Gastroesophageal sphincter (tissue), 4 donors: ENCODE results near the gene LBX1. TPM values are rescaled to one million over a fixed set of nuclear protein-coding genes. Genes with fewer than 3 reads are reported as not detected.

Source experiments
- ATAC-seq: fragments of 150-250 bp; one replicate; pipeline ENCODE4 v1.9.1; 2016; ENCODE audit warnings: mild to moderate bottlenecking, moderate library complexity
- H3K27ac ChIP-seq, 4 donors: fragments of 200-600 bp; sonication (generic) in 3 of 4; 1 replicate in 3 of 4; 2 replicates in 1 of 4; pipeline ENCODE4 v1.5.1; 2016 to 2019
- H3K27me3 ChIP-seq: fragments of 200-600 bp; sonication (generic); one replicate; pipeline ENCODE4 v1.5.1; 2019
- H3K36me3 ChIP-seq, 2 donors: fragments of 200-600 bp; sonication (generic); one replicate each; pipeline ENCODE4 v1.5.1; 2019; ENCODE audit warnings: control low read depth in 1 of 2
- H3K4me1 ChIP-seq, 3 donors: fragments of 200-600 bp; sonication (generic); 1 replicate in 2 of 3; 2 replicates in 1 of 3; pipeline ENCODE4 v1.5.1; 2016 to 2019; ENCODE audit warnings: control low read depth in 2 of 3
- H3K4me3 ChIP-seq, 2 donors: fragments of 200-600 bp; sonication (generic); one replicate each; pipeline ENCODE4 v1.5.1; 2019; ENCODE audit warnings: mild to moderate bottlenecking in 1 of 2, moderate library complexity in 1 of 2
- H3K9me3 ChIP-seq, 3 donors: fragments of 200-600 bp; sonication (generic); one replicate each; pipeline ENCODE4 v1.5.1; 2017 to 2019; ENCODE audit warnings: control low read depth in 2 of 3
- EP300 ChIP-seq: sonication (generic); formaldehyde crosslinking; IDR thresholded peaks from one replicate; pipeline ENCODE4 v1.6.1; 2017; ENCODE audit warnings: antibody characterized with exemption, mild to moderate bottlenecking
- POLR2A ChIP-seq, 2 donors: fragments of 450-650 bp; IDR thresholded peaks; one replicate each; pipeline ENCODE4 v1.6.1; 2017; ENCODE audit warnings: antibody characterized with exemption in 2 of 2, mild to moderate bottlenecking in 2 of 2, moderate library complexity in 1 of 2
- POLR2AphosphoS5 ChIP-seq: sonication (generic); formaldehyde crosslinking; IDR thresholded peaks from one replicate; pipeline ENCODE4 v1.6.1; 2017; ENCODE audit warnings: antibody characterized with exemption
- WGBS, 2 donors: methylation state at CpG; one replicate each; pipeline ENCODE4 v1.1.5; 2018; ENCODE audit warnings: low coverage in 1 of 2; 5-methylcytosine and 5-hydroxymethylcytosine counted together
- total RNA-seq, 4 donors: library from RNA; depleted of rRNA; stranded (reverse); fragments of >200 nt; gene quantifications; one replicate each; pipeline ENCODE4 v1.1.0, GENCODE V29; 2016
- TF ChIP-seq, protein P1 (sequence below), 4 experiments: fragments of 200-600 bp in 2 of 4; fragments of 450-650 bp in 2 of 4; sonication (generic) in 1 of 4; IDR thresholded peaks; one replicate each; pipeline ENCODE4 v1.5.1; 2017 to 2019; ENCODE audit warnings: antibody characterized with exemption in 4 of 4, mild to moderate bottlenecking in 2 of 4, moderate library complexity in 2 of 4

The LBX1 gene
- total RNA-seq, 4 donors from 2014 or later = not detected

DNA sequence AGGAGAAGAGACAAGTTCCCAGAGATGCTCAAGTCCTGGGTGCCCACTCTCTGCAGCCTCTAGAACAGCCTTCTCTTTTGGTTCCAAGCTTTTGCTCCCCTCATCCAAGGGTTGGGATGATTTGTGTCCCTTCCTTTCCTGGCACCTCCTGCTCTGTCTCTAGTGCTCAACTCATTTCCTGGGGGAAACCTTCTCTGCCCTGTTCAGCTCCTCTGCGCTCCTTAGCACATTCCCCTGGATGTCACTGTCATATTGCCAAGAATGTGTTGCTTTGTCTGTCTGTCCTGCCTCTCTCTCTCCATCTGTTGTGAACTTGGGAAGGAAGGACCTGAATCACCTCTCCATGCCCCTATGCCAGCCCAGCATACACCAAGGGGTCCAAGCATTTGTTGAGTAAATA lies 5.1 kb upstream of the LBX1 start:
- Histone ChIP-seq H3K9me3 (peaks cover 0 to 10% (median 0%) of the 10 kb centered on the region in 3 donors), H3K36me3 (no peaks in the 10 kb centered on the region), H3K4me3 (no peak overlapping the region), H3K27ac (no peak overlapping the region), H3K4me1 (peaks cover 0 to 30% (median 14%) of the 10 kb centered on the region in 3 donors), H3K27me3 (peaks cover 100% of the 10 kb centered on the region)
- no peak for TF ChIP-seq POLR2A (IDR thresholded peaks at IDR 0.05)
- TF ChIP-seq EP300 = no peak
- TF ChIP-seq, protein P1, sequence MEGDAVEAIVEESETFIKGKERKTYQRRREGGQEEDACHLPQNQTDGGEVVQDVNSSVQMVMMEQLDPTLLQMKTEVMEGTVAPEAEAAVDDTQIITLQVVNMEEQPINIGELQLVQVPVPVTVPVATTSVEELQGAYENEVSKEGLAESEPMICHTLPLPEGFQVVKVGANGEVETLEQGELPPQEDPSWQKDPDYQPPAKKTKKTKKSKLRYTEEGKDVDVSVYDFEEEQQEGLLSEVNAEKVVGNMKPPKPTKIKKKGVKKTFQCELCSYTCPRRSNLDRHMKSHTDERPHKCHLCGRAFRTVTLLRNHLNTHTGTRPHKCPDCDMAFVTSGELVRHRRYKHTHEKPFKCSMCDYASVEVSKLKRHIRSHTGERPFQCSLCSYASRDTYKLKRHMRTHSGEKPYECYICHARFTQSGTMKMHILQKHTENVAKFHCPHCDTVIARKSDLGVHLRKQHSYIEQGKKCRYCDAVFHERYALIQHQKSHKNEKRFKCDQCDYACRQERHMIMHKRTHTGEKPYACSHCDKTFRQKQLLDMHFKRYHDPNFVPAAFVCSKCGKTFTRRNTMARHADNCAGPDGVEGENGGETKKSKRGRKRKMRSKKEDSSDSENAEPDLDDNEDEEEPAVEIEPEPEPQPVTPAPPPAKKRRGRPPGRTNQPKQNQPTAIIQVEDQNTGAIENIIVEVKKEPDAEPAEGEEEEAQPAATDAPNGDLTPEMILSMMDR (IDR thresholded peaks at IDR 0.05) = no peak
- TF ChIP-seq POLR2AphosphoS5 = no peak
- ATAC-seq = no peak
- 20% methylated on average over 1 of the region's 1 CpG; no CpG with 5 or more reads in 1 of the 2 donors for WGBS, 2 donors

DNA sequence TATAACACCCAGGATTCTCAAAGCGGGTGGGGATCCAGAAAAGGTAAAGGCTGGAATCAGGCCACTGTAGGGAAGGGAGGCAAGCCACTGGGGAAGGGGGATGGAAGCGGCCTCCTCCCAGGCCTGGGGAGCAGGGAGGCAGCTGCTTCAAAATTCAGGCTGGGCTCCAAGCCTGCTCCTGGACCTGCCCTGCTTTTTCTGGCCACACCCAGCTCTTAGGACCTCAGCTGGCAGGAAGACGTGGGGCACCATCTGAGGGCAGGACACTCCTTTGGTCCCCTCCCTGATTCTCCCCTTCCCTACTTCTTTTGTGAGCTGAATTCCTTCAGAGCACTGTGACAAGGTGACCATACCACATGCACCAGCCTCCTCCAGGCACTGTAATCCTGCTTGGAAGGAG lies 4.6 kb upstream of the LBX1 start:
- no peak for TF ChIP-seq POLR2A (IDR thresholded peaks at IDR 0.05)
- Histone ChIP-seq H3K27me3 (peaks cover 100% of the 10 kb centered on the region), H3K9me3 (peaks cover 0 to 10% (median 0%) of the 10 kb centered on the region in 3 donors), H3K4me3 (no peak overlapping the region), H3K4me1 (peaks cover 0 to 35% (median 18%) of the 10 kb centered on the region in 3 donors), H3K27ac (no peak overlapping the region), H3K36me3 (no peaks in the 10 kb centered on the region)
- ATAC-seq = no peak
- WGBS, 2 donors = 20 to 100% methylated on average over 1 to 3 of the region's 3 CpGs

DNA sequence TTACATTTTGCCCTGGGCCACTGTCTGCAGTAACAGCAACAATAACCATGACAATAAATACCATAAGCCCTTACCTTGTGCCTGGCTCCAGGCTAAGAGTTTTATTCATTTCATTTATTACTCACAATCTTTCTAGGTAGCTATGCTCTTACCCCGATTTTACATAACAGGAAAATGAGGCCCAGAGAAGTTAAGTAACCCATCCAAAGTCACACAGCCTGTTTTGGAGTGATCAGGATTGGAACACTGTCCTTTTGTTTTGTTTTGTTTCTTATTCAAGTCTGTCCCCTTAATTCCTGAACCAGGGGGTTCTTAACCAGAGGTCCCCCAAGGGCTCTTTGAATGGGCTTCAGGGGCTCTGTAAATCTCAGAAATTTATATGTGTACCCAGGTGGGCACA lies 4.2 kb upstream of the LBX1 start:
- H3K27me3 ChIP-seq = peaks cover 100% of the 10 kb centered on the region
- TF ChIP-seq, protein P1 (IDR thresholded peaks at IDR 0.05) = no peak
- TF ChIP-seq EP300 (no peak), POLR2AphosphoS5 (no peak), POLR2A (IDR thresholded peaks at IDR 0.05) (no peak)
- ATAC-seq = no peak
- H3K4me1 ChIP-seq = peaks cover 0 to 39% (median 21%) of the 10 kb centered on the region in 3 donors
- no peak overlapping the region for H3K27ac ChIP-seq
- H3K9me3 ChIP-seq = peaks cover 0 to 10% (median 0%) of the 10 kb centered on the region in 3 donors
- no peak overlapping the region for H3K4me3 ChIP-seq
- H3K36me3 ChIP-seq = no peaks in the 10 kb centered on the region
- WGBS, 2 donors = 44 to 67% methylated on average over 1 of the region's 1 CpG

DNA sequence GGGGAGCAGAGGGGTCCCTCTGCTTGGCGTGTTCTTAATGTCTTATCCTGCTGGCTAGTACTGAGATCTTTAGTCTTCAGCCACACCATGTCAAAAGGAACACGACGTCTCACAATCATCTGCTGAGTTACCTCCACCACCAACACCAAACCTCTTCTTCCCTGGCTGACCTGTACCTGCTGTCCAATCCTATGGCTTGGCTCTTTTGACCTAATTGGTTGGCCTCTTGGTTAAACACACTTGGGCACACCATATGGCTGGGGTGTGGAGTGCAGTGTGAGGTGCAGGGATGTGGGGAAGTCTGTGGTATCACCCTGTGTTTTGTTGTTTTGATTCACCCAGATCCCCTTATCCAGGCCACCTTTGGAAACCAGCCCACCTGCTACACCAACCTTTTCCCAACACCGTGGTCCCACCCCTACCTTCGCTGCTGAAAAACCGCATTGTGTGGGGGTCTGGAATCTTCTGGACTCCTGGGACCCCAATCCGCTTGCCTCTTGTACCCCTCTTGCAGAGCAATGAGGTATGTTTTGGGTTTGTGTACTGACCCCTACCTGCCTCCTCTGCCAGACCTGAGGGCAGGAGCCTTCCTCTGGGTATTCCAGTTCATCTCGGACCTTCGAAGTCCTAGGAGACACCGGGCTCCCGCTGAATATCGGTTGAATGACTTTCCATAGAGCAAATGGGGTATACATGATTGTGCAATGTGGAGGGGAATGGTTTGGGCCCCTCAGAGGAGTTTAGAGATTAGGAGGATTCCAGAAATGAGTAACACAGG lies 2.8 kb upstream of the LBX1 start:
- TF ChIP-seq, protein P1 (IDR thresholded peaks at IDR 0.05) = no peak
- TF ChIP-seq POLR2A (IDR thresholded peaks at IDR 0.05) = no peak
- TF ChIP-seq POLR2AphosphoS5 = no peak
- TF ChIP-seq EP300 = no peak
- Histone ChIP-seq H3K4me1 (peaks cover 0 to 45% (median 28%) of the 10 kb centered on the region in 3 donors), H3K4me3 (no peak overlapping the region), H3K27me3 (peaks cover 100% of the 10 kb centered on the region), H3K36me3 (no peaks in the 10 kb centered on the region), H3K27ac (no peak overlapping the region), H3K9me3 (peaks cover 0 to 7% (median 0%) of the 10 kb centered on the region in 3 donors)
- no peak for ATAC-seq
- WGBS, 2 donors = 27 to 45% methylated on average over 6 to 7 of the region's 12 CpGs

DNA sequence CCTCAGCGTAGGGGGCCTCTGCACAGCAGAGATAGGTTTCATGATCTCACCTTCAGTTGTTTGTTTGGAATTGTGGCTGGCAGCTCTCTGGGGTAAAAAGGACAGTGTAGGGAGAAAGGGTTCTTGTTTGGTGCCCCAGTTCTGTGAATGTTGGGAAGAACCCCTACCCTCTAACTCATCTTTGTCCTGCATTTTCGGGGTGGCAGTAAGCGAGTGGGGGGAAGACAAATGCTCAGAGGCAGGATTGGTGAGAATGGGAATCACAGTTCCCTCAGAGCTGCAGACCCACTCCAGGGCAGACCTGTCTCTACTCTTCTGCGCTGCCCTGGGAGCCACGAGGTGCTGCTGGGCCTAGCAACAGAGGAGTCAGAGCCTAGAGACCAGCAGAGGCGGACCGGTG lies 1.8 kb upstream of the LBX1 start:
- no peak for ATAC-seq
- peaks cover 100% of the 10 kb centered on the region for H3K27me3 ChIP-seq
- H3K36me3 ChIP-seq = no peaks in the 10 kb centered on the region
- H3K27ac ChIP-seq = no peak overlapping the region
- no peaks in the 10 kb centered on the region for H3K9me3 ChIP-seq
- H3K4me1 ChIP-seq = peaks cover 0 to 45% (median 34%) of the 10 kb centered on the region in 3 donors
- 67 to 100% methylated on average over 1 of the region's 7 CpGs for WGBS, 2 donors
- H3K4me3 ChIP-seq = no peak overlapping the region
- TF ChIP-seq EP300 (no peak), POLR2A (IDR thresholded peaks at IDR 0.05) (no peak), POLR2AphosphoS5 (no peak)
- TF ChIP-seq, protein P1 (IDR thresholded peaks at IDR 0.05) = no peak
